22Rv1 (cell line): Measurements from ENCODE around the gene TRAF3.

Source experiments
- ZFX ChIP-seq: fragments of 450-650 bp; IDR thresholded peaks from 2 replicates; pipeline ENCODE4 v1.6.1; 2017; ENCODE audit warnings: antibody characterized with exemption, borderline replicate concordance
- TF ChIP-seq, protein P1 (sequence below): fragments of 450-650 bp; IDR thresholded peaks from 2 replicates; pipeline ENCODE4 v1.5.1; 2017; ENCODE audit warnings: mild to moderate bottlenecking

DNA sequence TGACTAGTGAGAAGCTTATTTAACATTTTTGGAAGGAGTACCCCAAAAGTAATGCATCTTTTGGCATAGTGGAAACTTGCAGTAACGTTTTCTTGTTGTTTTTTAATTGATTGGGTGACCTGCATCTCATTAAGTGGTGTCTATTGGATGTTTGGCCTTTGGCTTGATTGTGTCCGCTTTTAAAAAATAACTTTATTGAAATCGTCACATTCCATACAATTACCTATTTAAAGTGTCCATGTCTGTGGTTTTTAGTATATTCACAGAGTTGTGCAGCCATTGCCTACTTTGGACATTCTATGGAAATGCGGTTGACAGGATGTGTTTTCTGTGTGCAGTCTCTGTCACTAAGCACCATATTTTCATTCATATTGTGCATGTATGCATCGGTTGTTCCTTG, 46.3 kb downstream of the TRAF3 start:
- TF ChIP-seq, protein P1, sequence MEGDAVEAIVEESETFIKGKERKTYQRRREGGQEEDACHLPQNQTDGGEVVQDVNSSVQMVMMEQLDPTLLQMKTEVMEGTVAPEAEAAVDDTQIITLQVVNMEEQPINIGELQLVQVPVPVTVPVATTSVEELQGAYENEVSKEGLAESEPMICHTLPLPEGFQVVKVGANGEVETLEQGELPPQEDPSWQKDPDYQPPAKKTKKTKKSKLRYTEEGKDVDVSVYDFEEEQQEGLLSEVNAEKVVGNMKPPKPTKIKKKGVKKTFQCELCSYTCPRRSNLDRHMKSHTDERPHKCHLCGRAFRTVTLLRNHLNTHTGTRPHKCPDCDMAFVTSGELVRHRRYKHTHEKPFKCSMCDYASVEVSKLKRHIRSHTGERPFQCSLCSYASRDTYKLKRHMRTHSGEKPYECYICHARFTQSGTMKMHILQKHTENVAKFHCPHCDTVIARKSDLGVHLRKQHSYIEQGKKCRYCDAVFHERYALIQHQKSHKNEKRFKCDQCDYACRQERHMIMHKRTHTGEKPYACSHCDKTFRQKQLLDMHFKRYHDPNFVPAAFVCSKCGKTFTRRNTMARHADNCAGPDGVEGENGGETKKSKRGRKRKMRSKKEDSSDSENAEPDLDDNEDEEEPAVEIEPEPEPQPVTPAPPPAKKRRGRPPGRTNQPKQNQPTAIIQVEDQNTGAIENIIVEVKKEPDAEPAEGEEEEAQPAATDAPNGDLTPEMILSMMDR: no peak
- TF ChIP-seq ZFX: no peak
